Effector CD4-positive, alpha-beta T cell (primary cell): Measurements from ENCODE around the gene GAS2L1. TPM values are rescaled to one million over a fixed set of nuclear protein-coding genes. Genes with fewer than 3 reads are reported as not detected.

Experiments used
- DNase-seq: peaks from one replicate; pipeline ENCODE4 v3.0.0-alpha.2; 2020
- total RNA-seq: gene quantifications from one replicate; lab custom pipeline; 2026; lab: John Stamatoyannopoulos, UW

GAS2L1 gene
- total RNA-seq = not detected

GRCh38 chr22:29306175-29306834 is at the start of gene GAS2L1:
GAS2L1 (plus strand) TSS chr22:29306650; CDS start chr22:29308106, 1,456 bp downstream.
- no peak for DNase-seq

DNA sequence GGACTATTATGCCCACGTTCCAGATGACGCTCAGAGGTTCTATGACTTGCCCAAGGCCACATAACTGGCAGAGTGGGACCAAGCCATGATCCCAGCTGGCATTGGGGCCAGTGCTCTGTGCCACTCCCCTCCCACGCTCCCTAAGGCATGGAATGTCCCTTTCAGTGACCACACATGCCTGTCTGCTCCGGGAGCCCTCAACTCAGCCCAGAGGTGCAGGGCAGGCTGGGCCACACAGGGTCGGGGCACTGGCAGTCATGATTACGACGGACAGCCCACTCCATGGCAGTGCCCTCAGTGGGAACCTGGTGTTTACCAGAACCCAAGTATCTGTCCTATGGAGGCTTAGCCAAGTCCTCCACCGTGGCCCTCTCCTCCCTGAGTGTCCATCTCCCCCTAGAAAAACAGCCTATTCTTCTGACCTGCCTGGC is 48.7 kb upstream of the GAS2L1 start:
- no peak for DNase-seq

DNA sequence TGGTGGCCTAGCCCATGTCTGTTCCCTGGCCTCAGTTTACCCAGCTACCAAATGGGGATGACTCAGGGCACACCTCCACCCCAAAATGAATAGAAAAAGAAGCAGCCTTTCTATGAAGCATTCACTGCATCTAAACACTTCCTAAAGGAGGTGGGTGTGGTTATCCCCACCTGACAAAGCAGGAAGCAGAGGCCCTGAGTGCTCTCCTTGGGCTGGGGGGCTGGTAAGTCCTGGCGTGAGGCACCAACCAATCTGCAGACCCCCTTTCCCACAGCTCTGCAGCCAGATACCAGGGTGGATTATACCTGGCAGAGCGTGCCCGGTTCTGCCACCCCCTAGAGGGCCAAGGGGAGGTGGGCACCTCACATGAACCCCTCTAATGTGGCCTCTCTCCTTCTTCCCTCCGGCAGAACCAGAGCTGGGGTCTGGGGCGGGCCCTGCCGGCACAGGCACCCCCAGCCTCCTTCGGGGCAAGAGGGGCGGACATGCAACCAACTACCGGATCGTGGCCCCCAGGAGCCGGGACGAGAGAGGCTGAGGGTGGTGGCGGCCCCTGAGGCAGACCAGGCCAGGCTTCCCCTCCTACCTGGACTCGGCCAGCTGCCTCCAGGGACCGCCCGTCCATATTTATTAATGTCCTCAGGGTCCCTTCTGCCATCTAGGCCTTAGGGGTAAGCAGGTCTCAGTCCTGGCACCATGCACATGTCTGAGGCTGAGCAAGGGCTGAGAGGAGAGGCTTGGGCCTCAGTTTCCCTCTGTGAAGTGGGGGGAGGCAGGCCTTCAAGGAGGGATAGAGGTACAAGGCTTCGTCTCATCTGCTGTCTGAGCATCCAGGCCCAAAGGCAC is 47.8 kb upstream of the GAS2L1 start:
- no peak for DNase-seq

- DNase-seq = no peak
Measured at GRCh38 chr22:29259253-29259899, 47.1 kb upstream of the GAS2L1 start.

DNA sequence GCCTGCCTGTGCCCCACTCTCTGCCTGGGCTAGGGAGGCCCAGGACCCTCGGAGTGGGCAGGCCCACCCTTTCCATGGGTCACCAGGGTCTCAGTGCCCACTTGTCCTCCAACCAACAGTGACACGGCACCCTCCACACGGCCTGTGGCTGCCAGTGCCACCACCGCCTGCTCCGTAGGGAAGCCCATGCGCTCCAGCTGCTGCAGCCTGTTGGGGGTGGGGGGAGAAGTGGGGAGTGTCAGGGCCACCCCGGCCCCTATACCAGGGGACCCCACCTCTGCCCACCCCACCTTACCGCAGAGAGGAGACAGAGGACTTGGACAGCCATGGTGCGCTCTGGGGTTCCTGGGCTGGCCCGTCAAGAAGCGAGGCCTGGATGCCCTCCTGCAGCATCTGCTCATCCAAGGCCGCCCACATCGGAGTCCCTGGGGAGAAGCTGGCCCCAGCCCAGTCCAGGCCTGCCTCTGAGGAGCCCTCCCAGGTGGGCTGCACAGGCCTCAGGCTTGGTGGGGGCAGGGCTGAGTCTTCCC is 46.4 kb upstream of the GAS2L1 start:
- DNase-seq = no peak

DNA sequence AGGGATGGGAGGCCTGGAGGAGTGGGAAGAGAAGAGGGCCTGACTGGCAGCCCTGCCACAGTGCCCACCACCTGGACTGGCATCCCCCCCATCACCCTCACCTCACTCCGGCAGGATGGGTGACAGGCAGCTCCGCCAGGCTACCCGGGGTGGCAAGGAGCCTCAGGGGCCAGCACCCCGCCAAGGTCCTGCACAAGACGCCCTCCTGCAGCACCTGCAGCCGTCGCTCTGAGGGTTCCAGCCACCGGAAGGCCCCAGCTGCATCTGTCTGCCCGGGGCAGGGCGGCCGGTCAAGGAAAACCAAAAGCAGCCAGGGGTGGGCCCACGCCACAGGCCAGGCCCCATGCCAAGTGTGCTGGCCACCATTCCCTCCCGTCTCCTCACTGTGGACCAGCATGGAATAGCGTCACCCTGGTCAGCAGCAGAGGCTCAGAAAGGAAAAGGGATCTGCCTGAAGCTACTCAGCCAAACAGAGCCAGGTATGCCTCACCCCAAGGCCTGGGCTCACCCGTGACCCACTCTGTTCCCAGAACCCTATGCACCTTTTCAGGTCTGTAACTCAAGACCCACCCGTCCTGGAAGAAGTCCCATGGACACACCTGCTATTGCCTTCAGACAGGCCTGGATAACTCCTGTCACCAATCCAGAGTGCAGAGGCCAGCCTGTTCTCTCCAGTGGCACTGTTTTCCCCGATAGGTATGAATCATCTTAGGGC is 45.7 kb upstream of the GAS2L1 start:
- no peak for DNase-seq

- DNase-seq = no peak
Measured at GRCh38 chr22:29263791-29264276, 42.6 kb upstream of the GAS2L1 start.

DNA sequence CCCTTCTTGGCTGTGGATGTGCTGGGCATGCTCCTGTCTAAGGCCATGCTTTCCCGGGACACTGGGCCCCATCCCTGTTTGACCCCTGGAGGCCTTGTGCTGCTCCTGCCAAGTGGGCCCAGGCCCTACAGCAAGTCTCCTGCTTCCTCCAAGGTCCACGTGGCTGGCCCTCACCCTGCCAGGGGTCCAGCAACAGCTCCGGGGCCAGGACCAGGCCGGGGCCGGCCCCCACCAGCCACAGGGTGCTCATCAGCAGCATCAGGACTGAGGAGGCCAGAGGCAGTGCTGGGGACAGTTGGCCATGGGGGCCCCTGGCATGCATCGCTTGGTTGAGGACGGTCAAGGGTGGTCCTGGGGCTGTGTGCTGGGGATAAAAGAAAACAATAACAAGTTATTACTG is 41.1 kb upstream of the GAS2L1 start:
- DNase-seq = no peak

DNA sequence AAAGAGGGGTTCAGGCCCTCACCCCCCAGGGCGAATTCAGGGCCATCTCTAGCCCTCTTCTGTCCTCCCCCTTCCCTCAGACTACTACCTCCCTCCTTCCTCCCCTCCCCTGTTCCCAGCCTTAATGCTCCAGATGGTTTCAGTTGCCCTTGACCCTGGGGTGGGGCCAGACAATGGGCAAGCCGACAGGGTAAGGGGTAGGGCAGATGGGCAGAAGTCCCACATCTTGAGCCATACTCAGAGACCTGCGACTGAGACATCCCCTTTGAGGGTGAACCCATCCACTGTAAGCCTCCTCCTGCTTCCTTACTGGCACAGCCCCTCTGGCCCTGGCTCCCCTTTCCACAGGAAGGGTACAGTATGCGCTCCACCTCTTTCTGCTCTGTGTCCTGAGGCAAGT is 40.5 kb upstream of the GAS2L1 start:
- DNase-seq = no peak

DNA sequence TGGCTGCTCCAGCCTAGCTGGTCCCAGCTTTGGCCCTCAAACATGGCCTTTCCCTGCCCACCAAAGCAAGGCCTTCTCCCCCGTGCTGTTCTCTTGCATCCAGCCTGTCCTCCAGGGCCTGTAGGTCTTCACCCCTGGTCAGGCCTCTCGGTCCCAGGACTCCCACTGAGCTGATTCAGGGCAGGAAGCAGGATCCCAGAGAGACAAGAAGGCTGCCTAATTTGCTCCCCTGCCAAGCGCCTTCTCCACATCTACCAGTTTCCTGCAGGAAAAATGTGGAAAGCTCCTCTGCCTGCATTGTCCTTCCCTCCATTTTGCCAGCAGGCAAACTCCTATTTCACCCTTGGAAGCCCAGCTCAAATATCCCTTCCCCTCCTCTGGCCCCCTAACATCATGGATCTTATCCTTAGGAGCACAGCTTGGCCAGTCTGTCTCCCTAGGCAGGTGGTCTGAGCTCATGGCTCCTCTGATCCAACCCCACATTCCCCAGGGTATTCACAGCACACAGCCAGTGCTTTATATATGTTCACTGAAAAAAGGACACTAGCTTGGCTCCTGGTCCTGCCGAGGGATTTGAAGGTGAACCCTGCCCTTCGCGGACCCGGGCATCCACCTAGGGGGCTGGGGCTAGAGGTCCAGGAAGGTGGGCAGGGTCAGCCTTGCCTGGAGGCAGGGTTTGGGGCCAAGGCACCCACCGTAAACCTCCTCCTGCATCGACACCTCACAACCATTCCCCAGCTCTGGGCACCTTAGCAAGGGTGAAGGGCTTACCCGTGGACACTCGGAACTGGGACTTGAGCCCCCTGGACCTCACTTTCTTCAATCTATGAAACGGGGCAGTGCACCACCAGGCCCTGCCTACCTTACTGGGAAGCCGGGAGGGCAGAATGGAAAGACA is 39.6 kb upstream of the GAS2L1 start:
- DNase-seq = no peak

- DNase-seq = no peak
Measured at GRCh38 chr22:29267462-29267857, 39.0 kb upstream of the GAS2L1 start.

DNA sequence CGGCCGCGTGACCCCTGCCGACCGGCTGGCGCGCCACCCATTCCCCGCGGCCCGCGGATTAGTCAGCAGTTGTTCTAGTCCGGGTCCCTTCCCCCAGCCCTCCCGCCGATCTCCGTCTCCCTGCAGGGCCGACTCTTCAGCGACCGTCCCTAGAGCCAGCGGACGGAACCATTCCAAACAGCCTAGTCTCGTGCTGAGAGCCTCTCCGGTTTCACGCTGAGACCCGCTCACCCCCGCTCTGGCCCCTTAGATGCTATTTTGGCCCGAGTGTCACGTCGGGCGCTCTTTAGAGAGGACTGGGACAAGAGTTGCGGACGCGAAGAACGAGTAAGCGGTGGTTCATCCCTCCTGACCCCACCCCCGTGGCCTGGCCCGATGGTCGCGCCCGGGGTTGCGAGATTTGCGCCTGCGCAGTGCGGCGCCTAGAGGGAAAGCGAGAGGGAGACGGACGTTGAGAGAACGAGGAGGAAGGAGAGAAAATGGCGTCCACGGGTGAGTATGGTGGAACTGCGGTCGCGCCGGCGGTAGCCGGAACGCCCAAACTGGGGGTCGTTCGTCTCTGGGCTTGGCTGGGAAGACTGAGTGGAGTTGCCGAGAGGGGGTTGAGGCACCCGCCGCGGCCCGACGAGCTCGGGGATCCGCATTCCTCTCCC is 38.5 kb upstream of the GAS2L1 start, which contains the start of the genes EWSR1 and RHBDD3:
Gene EWSR1, plus strand, starts transcription at position 411 of the 653 bp plus-strand sequence. Its CDS starts 69 bp downstream, at position 480.
Gene RHBDD3, minus strand, starts transcription at position 124 of the 653 bp plus-strand sequence. CDS start 2,355 bp downstream, outside the sequence.
- DNase-seq = peak; percentile 93

GRCh38 chr22:29268511-29269229 is 37.8 kb upstream of the GAS2L1 start:
- DNase-seq = peak; percentile 22

- DNase-seq = no peak
Measured at GRCh38 chr22:29269230-29269604, 37.2 kb upstream of the GAS2L1 start.

- no peak for DNase-seq
Measured at GRCh38 chr22:29269731-29270474, 36.5 kb upstream of the GAS2L1 start.

GRCh38 chr22:29270475-29271271 is 35.8 kb upstream of the GAS2L1 start:
- no peak for DNase-seq

DNA sequence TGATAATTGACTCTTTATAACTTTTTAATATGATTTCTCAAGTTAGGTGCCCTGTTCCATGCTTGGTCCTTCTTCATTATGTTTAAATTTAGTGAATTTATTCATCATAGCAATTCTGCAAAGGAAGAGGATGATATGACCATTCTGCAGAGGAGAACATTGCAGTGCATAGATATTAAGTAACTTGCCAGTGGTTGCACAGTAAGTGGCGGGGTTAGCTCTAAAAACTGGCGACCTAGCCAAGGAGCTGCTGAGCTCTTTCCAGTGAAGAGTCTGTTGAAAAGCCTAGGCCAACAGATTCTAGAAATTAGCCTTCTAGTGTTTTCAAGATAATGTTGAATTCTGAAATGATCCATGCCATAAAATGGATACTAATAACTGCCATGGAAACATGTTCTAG is 33.8 kb upstream of the GAS2L1 start:
- DNase-seq = no peak

- no peak for DNase-seq
Measured at GRCh38 chr22:29275167-29275566, 31.3 kb upstream of the GAS2L1 start.
